Brain microvascular endothelial cell (primary cell): Measurements from ENCODE around the gene AFF1.
"Not testable (repeated sequence)": the region's sequence is repeated elsewhere in the genome, so short reads cannot be mapped to it uniquely, and the experiment has no call there.

Experiments used
- DNase-seq: peaks from one replicate; pipeline ENCODE4 v3.0.0-alpha.2; 2020
- H3K27ac ChIP-seq: fragments of 250-450 bp; sonication (Bioruptor Pico); 2 replicates; pipeline ENCODE4 v1.5.1; 2020; ENCODE audit warnings: mild to moderate bottlenecking, moderate library complexity
- H3K27me3 ChIP-seq: fragments of 250-450 bp; sonication (Bioruptor Pico); replicated peaks from 2 replicates; pipeline ENCODE4 v1.5.1; 2020; ENCODE audit warnings: mild to moderate bottlenecking
- H3K36me3 ChIP-seq: fragments of 250-450 bp; sonication (Bioruptor Pico); replicated peaks from 2 replicates; pipeline ENCODE4 v1.5.1; 2020; ENCODE audit warnings: mild to moderate bottlenecking
- H3K4me3 ChIP-seq: 2 replicates; pipeline ENCODE4 v1.5.1; 2011; ENCODE audit warnings: low read depth, mild to moderate bottlenecking, control low read depth, low read length, moderate library complexity
- CTCF ChIP-seq: IDR thresholded peaks from 2 replicates; pipeline ENCODE4 v1.5.1; 2011; ENCODE audit warnings: low read depth, mild to moderate bottlenecking, moderate library complexity, low read length, control low read depth, inconsistent platforms; ENCODE audit errors: missing control alignments
- in situ Hi-C: cut with HindIII; loops from 2 replicates; pipeline ENCODE4 v1.10.0; 2017; ENCODE audit warnings: low sequenced_read_pairs, low pct_ligation_motif_present

Gene AFF1

GRCh38 chr4:87032884-87033533 lies 98.2 kb downstream of the AFF1 start:
- in situ Hi-C loops, result no loop called here

GRCh38 chr4:87033902-87034301 lies 99.1 kb downstream of the AFF1 start:
- in situ Hi-C loops, result no loop called here
- no peak for DNase-seq
- H3K27ac ChIP-seq, result no peak overlapping the region
- TF ChIP-seq CTCF, result peak; percentile 27
- no peaks in the 10 kb centered on the region for H3K27me3 ChIP-seq
- H3K4me3 ChIP-seq, result no peak overlapping the region
- H3K36me3 ChIP-seq, result no peaks in the 10 kb centered on the region

More at GRCh38 chr4:87032884-87033533, 98.2 kb downstream of the AFF1 start:
- no peak for TF ChIP-seq CTCF
- H3K27ac ChIP-seq, result no peak overlapping the region
- no peaks in the 10 kb centered on the region for H3K27me3 ChIP-seq
- H3K36me3 ChIP-seq, result no peaks in the 10 kb centered on the region
- H3K4me3 ChIP-seq, result no peak overlapping the region
- peak; percentile 60 for DNase-seq

GRCh38 chr4:87034527-87034926 lies 99.7 kb downstream of the AFF1 start:
- Histone ChIP-seq H3K4me3 (no peak overlapping the region), H3K36me3 (no peaks in the 10 kb centered on the region), H3K27ac (no peak overlapping the region), H3K27me3 (no peaks in the 10 kb centered on the region)
- DNase-seq, result no peak
- no peak for TF ChIP-seq CTCF
- in situ Hi-C loops, result no loop called here

GRCh38 chr4:87035881-87036509 lies 101.2 kb downstream of the AFF1 start:
- Histone ChIP-seq H3K36me3 (no peaks in the 10 kb centered on the region), H3K27me3 (no peaks in the 10 kb centered on the region), H3K27ac (no peak overlapping the region), H3K4me3 (no peak overlapping the region)
- TF ChIP-seq CTCF, result no peak
- no peak for DNase-seq
- in situ Hi-C loops, result no loop called here

- H3K27me3 ChIP-seq, result no peaks in the 10 kb centered on the region
- no peak overlapping the region for H3K4me3 ChIP-seq
- in situ Hi-C loops, result no loop called here
- no peak overlapping the region for H3K27ac ChIP-seq
- no peaks in the 10 kb centered on the region for H3K36me3 ChIP-seq
- TF ChIP-seq CTCF, result no peak
- DNase-seq, result no peak
Observed at GRCh38 chr4:87036713-87037112, 101.9 kb downstream of the AFF1 start.

- peak; percentile 43 for DNase-seq
- H3K27me3 ChIP-seq, H3K4me3 ChIP-seq, in situ Hi-C loops, H3K36me3 ChIP-seq: not testable (repeated sequence)
- H3K27ac ChIP-seq, result peak overlapping the region; percentile 7
Observed at GRCh38 chr4:87037171-87037570, 102.4 kb downstream of the AFF1 start.
